Trophoblast cell (in vitro differentiated cells and primary cell): ENCODE measurements around the gene RAB27B.
"Not testable (repeated sequence)": the region's sequence is repeated elsewhere in the genome, so short reads cannot be mapped to it uniquely, and the experiment has no call there.

Experiments used
- DNase-seq, 2 donors: peaks; one replicate each; pipeline ENCODE4 v3.0.0-alpha.2; 2016
- H2AFZ ChIP-seq: 2 replicates; pipeline ENCODE4 v1.6.1; 2013; ENCODE audit warnings: low read length, moderate library complexity, mild to moderate bottlenecking; ENCODE audit not compliant: insufficient read depth, poor library complexity
- H2AK5ac ChIP-seq: 2 replicates; pipeline ENCODE4 v1.6.1; 2013; ENCODE audit warnings: mild to moderate bottlenecking, low read length
- H2BK120ac ChIP-seq: 2 replicates; pipeline ENCODE4 v1.6.1; 2013; ENCODE audit warnings: low read length, mild to moderate bottlenecking, moderate library complexity; ENCODE audit not compliant: insufficient read depth, poor library complexity
- H2BK12ac ChIP-seq: 2 replicates; pipeline ENCODE4 v1.6.1; 2013; ENCODE audit warnings: mild to moderate bottlenecking, low read length, moderate library complexity
- H2BK5ac ChIP-seq: 2 replicates; pipeline ENCODE4 v1.6.1; 2013; ENCODE audit warnings: low read length, low read depth, moderate library complexity, mild to moderate bottlenecking; ENCODE audit not compliant: poor library complexity
- H3K14ac ChIP-seq: 2 replicates; pipeline ENCODE4 v1.6.1; 2013; ENCODE audit warnings: mild to moderate bottlenecking, low read length
- H3K18ac ChIP-seq: 2 replicates; pipeline ENCODE4 v1.6.1; 2013; ENCODE audit warnings: mild to moderate bottlenecking, low read length
- H3K23ac ChIP-seq: 2 replicates; pipeline ENCODE4 v1.6.1; 2013; ENCODE audit warnings: low read length
- H3K27ac ChIP-seq: 2 replicates; pipeline ENCODE4 v1.5.1; 2013; ENCODE audit warnings: low read depth, mild to moderate bottlenecking, inconsistent platforms, low read length, moderate library complexity
- H3K27me3 ChIP-seq: 2 replicates; pipeline ENCODE4 v1.6.1; 2013; ENCODE audit warnings: inconsistent platforms, mild to moderate bottlenecking, low read length, moderate library complexity; ENCODE audit not compliant: insufficient read depth
- H3K36me3 ChIP-seq, 2 experiments: 1 replicate in 1 of 2; 2 replicates in 1 of 2; pipeline ENCODE4 v1.6.1; 2013; ENCODE audit warnings: low read length in 2 of 2, mild to moderate bottlenecking in 2 of 2, moderate library complexity in 1 of 2; ENCODE audit not compliant: insufficient read depth in 2 of 2, control insufficient read depth in 1 of 2
- H3K4ac ChIP-seq: 2 replicates; pipeline ENCODE4 v1.6.1; 2013; ENCODE audit warnings: low read depth, mild to moderate bottlenecking, low read length, moderate library complexity
- H3K4me1 ChIP-seq, 2 experiments: 1 replicate in 1 of 2; 2 replicates in 1 of 2; pipeline ENCODE4 v1.6.1; 2013; ENCODE audit warnings: low read length in 2 of 2, mild to moderate bottlenecking in 2 of 2, moderate library complexity in 1 of 2; ENCODE audit not compliant: insufficient read depth in 2 of 2, control insufficient read depth in 1 of 2
- H3K4me2 ChIP-seq: 2 replicates; pipeline ENCODE4 v1.6.1; 2013; ENCODE audit warnings: inconsistent platforms, mild to moderate bottlenecking, low read length, moderate library complexity
- H3K4me3 ChIP-seq: 2 replicates; pipeline ENCODE4 v1.5.1; 2013; ENCODE audit warnings: mild to moderate bottlenecking, low read depth, low read length, inconsistent platforms
- H3K79me1 ChIP-seq: one replicate; pipeline ENCODE4 v1.6.1; 2013; ENCODE audit warnings: low read length
- H3K79me2 ChIP-seq: 2 replicates; pipeline ENCODE4 v1.6.1; 2013; ENCODE audit warnings: low read length, mild to moderate bottlenecking; ENCODE audit not compliant: control insufficient read depth, insufficient read depth, poor library complexity
- H3K9ac ChIP-seq: 2 replicates; pipeline ENCODE4 v1.6.1; 2013; ENCODE audit warnings: mild to moderate bottlenecking, low read length
- H3K9me3 ChIP-seq: 2 replicates; pipeline ENCODE4 v1.6.1; 2013; ENCODE audit warnings: low read depth, mild to moderate bottlenecking, control low read depth, inconsistent platforms, low read length; ENCODE audit not compliant: insufficient read depth
- H4K12ac ChIP-seq: 2 replicates; pipeline ENCODE4 v1.6.1; 2013; ENCODE audit warnings: low read depth, mild to moderate bottlenecking, low read length, moderate library complexity
- H4K8ac ChIP-seq: 2 replicates; pipeline ENCODE4 v1.6.1; 2013; ENCODE audit warnings: low read depth, mild to moderate bottlenecking, low read length, moderate library complexity
- H4K91ac ChIP-seq: one replicate; pipeline ENCODE4 v1.6.1; 2013; ENCODE audit warnings: low read depth, mild to moderate bottlenecking, low read length, moderate library complexity
- WGBS: extraction: QIAGEN DNeasy Blood & Tissue Kit; methylation state at CpG from one replicate; pipeline ENCODE4 v1.1.7; 2013; ENCODE audit warnings: missing lambda C conversion rate; ENCODE audit not compliant: insufficient read length, insufficient coverage; ENCODE audit errors: extremely low coverage; 5-methylcytosine and 5-hydroxymethylcytosine counted together

Gene RAB27B

GRCh38 chr18:54852780-54853675, 24.8 kb downstream of the RAB27B start:
- H2BK120ac ChIP-seq = no peak overlapping the region
- no CpG with 5 or more reads among the region's 6 CpGs for WGBS
- H3K18ac ChIP-seq = no peak overlapping the region
- no peak overlapping the region for H3K27ac ChIP-seq
- H2BK12ac ChIP-seq = no peak overlapping the region
- no peak overlapping the region for H3K14ac ChIP-seq
- no peak overlapping the region for H3K23ac ChIP-seq
- no peaks in the 10 kb centered on the region for H3K36me3 ChIP-seq
- H3K4me1 ChIP-seq = no peaks in the 10 kb centered on the region
- H3K9me3 ChIP-seq = no peaks in the 10 kb centered on the region
- H4K8ac ChIP-seq = no peak overlapping the region
- no peak overlapping the region for H3K4ac ChIP-seq
- no peak overlapping the region for H2BK5ac ChIP-seq
- H3K79me1 ChIP-seq = no peaks in the 10 kb centered on the region
- H3K4me3 ChIP-seq = no peak overlapping the region
- no peak overlapping the region for H4K91ac ChIP-seq
- no peak overlapping the region for H2AK5ac ChIP-seq
- no peak overlapping the region for H3K4me2 ChIP-seq
- H4K12ac ChIP-seq = no peak overlapping the region
- DNase-seq = no peak
- no peak overlapping the region for H2AFZ ChIP-seq
- no peak overlapping the region for H3K9ac ChIP-seq
- no peaks in the 10 kb centered on the region for H3K27me3 ChIP-seq
- H3K79me2 ChIP-seq = no peaks in the 10 kb centered on the region

GRCh38 chr18:54855050-54855449, 26.8 kb downstream of the RAB27B start:
- not testable (repeated sequence) for H2BK120ac ChIP-seq, H3K4me3 ChIP-seq, H2AFZ ChIP-seq, H3K4ac ChIP-seq, H3K14ac ChIP-seq, H2BK12ac ChIP-seq, H2AK5ac ChIP-seq, H3K4me1 ChIP-seq, H3K27me3 ChIP-seq, DNase-seq, H4K91ac ChIP-seq, H3K23ac ChIP-seq, H3K79me2 ChIP-seq, H2BK5ac ChIP-seq, H4K12ac ChIP-seq, H3K79me1 ChIP-seq, H3K36me3 ChIP-seq, H4K8ac ChIP-seq, H3K9me3 ChIP-seq, H3K18ac ChIP-seq, H3K4me2 ChIP-seq, H3K27ac ChIP-seq, H3K9ac ChIP-seq
- whole genome bisulfite sequencing = no CpG with 5 or more reads among the region's 3 CpGs

- Histone ChIP-seq H3K79me2 (no peaks in the 10 kb centered on the region), H2AFZ (no peak overlapping the region), H2BK120ac (no peak overlapping the region), H2AK5ac (no peak overlapping the region), H3K4me2 (no peak overlapping the region), H3K4ac (no peak overlapping the region), H3K9me3 (no peaks in the 10 kb centered on the region), H3K23ac (no peak overlapping the region), H3K27ac (no peak overlapping the region), H3K4me1 (no peaks in the 10 kb centered on the region), H3K14ac (no peak overlapping the region), H3K18ac (no peak overlapping the region), H2BK12ac (no peak overlapping the region), H4K12ac (no peak overlapping the region), H4K91ac (no peak overlapping the region), H3K36me3 (no peaks in the 10 kb centered on the region), H3K79me1 (no peaks in the 10 kb centered on the region), H3K4me3 (no peak overlapping the region), H4K8ac (no peak overlapping the region), H3K27me3 (no peaks in the 10 kb centered on the region), H3K9ac (no peak overlapping the region), H2BK5ac (no peak overlapping the region)
- no CpG with 5 or more reads among the region's 2 CpGs for WGBS
- no peak for DNase-seq
Observed at GRCh38 chr18:54856105-54856646, 27.9 kb downstream of the RAB27B start.

- no peak overlapping the region for H3K4ac ChIP-seq
- H3K18ac ChIP-seq = no peak overlapping the region
- no peaks in the 10 kb centered on the region for H3K27me3 ChIP-seq
- no peak overlapping the region for H3K4me2 ChIP-seq
- H2AK5ac ChIP-seq = no peak overlapping the region
- no peak overlapping the region for H3K14ac ChIP-seq
- H3K79me2 ChIP-seq = no peaks in the 10 kb centered on the region
- H4K12ac ChIP-seq = no peak overlapping the region
- no peak overlapping the region for H3K23ac ChIP-seq
- H3K36me3 ChIP-seq = no peaks in the 10 kb centered on the region
- no peak overlapping the region for H2BK12ac ChIP-seq
- H4K8ac ChIP-seq = no peak overlapping the region
- no peak overlapping the region for H2AFZ ChIP-seq
- no peak overlapping the region for H3K9ac ChIP-seq
- H2BK120ac ChIP-seq = no peak overlapping the region
- H3K9me3 ChIP-seq = no peaks in the 10 kb centered on the region
- DNase-seq = no peak
- H3K79me1 ChIP-seq = no peaks in the 10 kb centered on the region
- no peak overlapping the region for H3K27ac ChIP-seq
- H3K4me1 ChIP-seq = no peaks in the 10 kb centered on the region
- no peak overlapping the region for H4K91ac ChIP-seq
- H3K4me3 ChIP-seq = no peak overlapping the region
- no CpG with 5 or more reads among the region's 3 CpGs for WGBS
- no peak overlapping the region for H2BK5ac ChIP-seq
Observed at GRCh38 chr18:54857499-54857898, 29.2 kb downstream of the RAB27B start.
